IMR-90 (cell line): ENCODE results near the gene KRTAP4-8. TPM values are rescaled to one million over a fixed set of nuclear protein-coding genes. Genes with fewer than 3 reads are reported as not detected.

Experiments used
- ATAC-seq: fragments of 200-7000 bp; cut with Tn5 transposase; 2 replicates; pipeline ENCODE4 v1.9.1; 2020; ENCODE audit warnings: low read depth, mild to moderate bottlenecking, moderate library complexity
- BruUV-seq: library from RNA; stranded (reverse); fragments of 400-500 nt; replicated peaks from 2 replicates; lab custom pipeline; 2021; lab: Mats Ljungman, UMichigan
- CTCF ChIA-PET: fragments of 300-600 bp; formaldehyde crosslinking; extraction: SDS; loops from one replicate; lab custom pipeline; 2021; ENCODE audit warnings: antibody characterized with exemption; lab: Yijun Ruan, JAX
- POLR2A ChIA-PET: fragments of 300-600 bp; sonication (Branson Sonifier 250); formaldehyde crosslinking; loops from one replicate; lab custom pipeline; 2022; ENCODE audit warnings: antibody characterized with exemption; ENCODE audit not compliant: unreplicated experiment; lab: Charles Lee
- DNase-seq: peaks from one replicate; pipeline ENCODE4 v3.0.0; 2013
- H2AFZ ChIP-seq: replicated peaks from 2 replicates; pipeline ENCODE3; 2013; ENCODE audit warnings: low read length, mild to moderate bottlenecking; ENCODE audit not compliant: poor library complexity
- H2AK5ac ChIP-seq: 2 replicates; pipeline ENCODE4 v1.6.1; 2013; ENCODE audit warnings: low read depth, low read length, inconsistent platforms
- H2AK9ac ChIP-seq: replicated peaks from 2 replicates; pipeline ENCODE3; 2013; ENCODE audit warnings: mild to moderate bottlenecking, low read depth, low read length, moderate library complexity; ENCODE audit not compliant: poor library complexity
- H2BK120ac ChIP-seq: 2 replicates; pipeline ENCODE4 v1.6.1; 2013; ENCODE audit warnings: low read depth, low read length, inconsistent platforms
- H2BK15ac ChIP-seq: 3 replicates; pipeline ENCODE4 v1.6.1; 2013; ENCODE audit warnings: low read depth, low read length, inconsistent platforms
- H2BK20ac ChIP-seq: 2 replicates; pipeline ENCODE4 v1.6.1; 2013; ENCODE audit warnings: low read depth, mild to moderate bottlenecking, inconsistent platforms, low read length, moderate library complexity
- H2BK5ac ChIP-seq: 2 replicates; pipeline ENCODE4 v1.6.1; 2013; ENCODE audit warnings: mild to moderate bottlenecking, low read depth, low read length, inconsistent platforms; ENCODE audit not compliant: poor library complexity, severe bottlenecking
- H3K14ac ChIP-seq: replicated peaks from 2 replicates; pipeline ENCODE4 v1.6.1; 2013; ENCODE audit warnings: low read depth, low read length, inconsistent platforms
- H3K18ac ChIP-seq: 2 replicates; pipeline ENCODE4 v1.6.1; 2013; ENCODE audit warnings: low read depth, low read length, control low read depth
- H3K23ac ChIP-seq: 2 replicates; pipeline ENCODE4 v1.6.1; 2013; ENCODE audit warnings: low read depth, low read length, inconsistent platforms
- H3K27ac ChIP-seq: 2 replicates; pipeline ENCODE4 v1.5.1; 2013; ENCODE audit warnings: mild to moderate bottlenecking, control low read depth, low read length; ENCODE audit not compliant: insufficient read depth
- H3K27me3 ChIP-seq: 2 replicates; pipeline ENCODE4 v1.6.1; 2013; ENCODE audit warnings: low read length; ENCODE audit not compliant: control insufficient read depth, insufficient read depth
- H3K36me3 ChIP-seq: 2 replicates; pipeline ENCODE4 v1.6.1; 2013; ENCODE audit warnings: low read length, mixed read lengths; ENCODE audit not compliant: control insufficient read depth, insufficient read depth
- H3K4ac ChIP-seq: 2 replicates; pipeline ENCODE4 v1.6.1; 2013; ENCODE audit warnings: low read depth, low read length, inconsistent platforms
- H3K4me1 ChIP-seq: 2 replicates; pipeline ENCODE4 v1.6.1; 2013; ENCODE audit warnings: low read length, mixed read lengths; ENCODE audit not compliant: control insufficient read depth, insufficient read depth
- H3K4me2 ChIP-seq: 2 replicates; pipeline ENCODE4 v1.6.1; 2013; ENCODE audit warnings: low read depth, mild to moderate bottlenecking, control low read depth, low read length, moderate library complexity
- H3K4me3 ChIP-seq: 2 replicates; pipeline ENCODE4 v1.5.1; 2013; ENCODE audit warnings: low read depth, mild to moderate bottlenecking, control low read depth, low read length, moderate library complexity; ENCODE audit not compliant: insufficient read depth
- H3K56ac ChIP-seq: 2 replicates; pipeline ENCODE4 v1.6.1; 2013; ENCODE audit warnings: low read length, inconsistent platforms; ENCODE audit not compliant: insufficient read depth; ENCODE audit errors: extremely low read depth
- H3K79me1 ChIP-seq, 2 experiments: 2 replicates each; pipeline ENCODE4 v1.6.1; 2013; ENCODE audit warnings: low read length in 2 of 2, inconsistent platforms in 1 of 2, low read depth in 1 of 2
- H3K9ac ChIP-seq: 2 replicates; pipeline ENCODE4 v1.6.1; 2013; ENCODE audit warnings: low read depth, low read length, control low read depth
- H3K9me1 ChIP-seq: 2 replicates; pipeline ENCODE4 v1.6.1; 2013; ENCODE audit warnings: low read length, inconsistent platforms; ENCODE audit not compliant: insufficient read depth
- H3K9me3 ChIP-seq: 2 replicates; pipeline ENCODE4 v1.6.1; 2013; ENCODE audit warnings: low read length; ENCODE audit not compliant: control insufficient read depth, insufficient read depth
- H4K20me1 ChIP-seq: 2 replicates; pipeline ENCODE4 v1.6.1; 2013; ENCODE audit warnings: low read length, inconsistent platforms; ENCODE audit not compliant: insufficient read depth
- H4K5ac ChIP-seq: 2 replicates; pipeline ENCODE4 v1.6.1; 2013; ENCODE audit warnings: mild to moderate bottlenecking, low read depth, low read length, control low read depth
- H4K8ac ChIP-seq, 2 experiments: 2 replicates each; pipeline ENCODE4 v1.6.1; 2013; ENCODE audit warnings: low read depth in 2 of 2, low read length in 2 of 2, control low read depth in 1 of 2, inconsistent platforms in 1 of 2
- H4K91ac ChIP-seq: 2 replicates; pipeline ENCODE4 v1.6.1; 2013; ENCODE audit warnings: low read depth, low read length, inconsistent platforms; ENCODE audit not compliant: insufficient read depth
- BHLHE40 ChIP-seq: fragments of 150-350 bp; IDR thresholded peaks from 2 replicates; pipeline ENCODE4 v1.6.1; 2016; ENCODE audit warnings: mild to moderate bottlenecking, low read depth, low read length
- CEBPB ChIP-seq: IDR thresholded peaks from 2 replicates; pipeline ENCODE4 v1.6.1; 2012; ENCODE audit warnings: low read depth, low read length, improper control_type of control experiment
- CHD1 ChIP-seq: IDR thresholded peaks from 2 replicates; pipeline ENCODE4 v1.6.1; 2012; ENCODE audit warnings: low read depth, low read length, improper control_type of control experiment
- ELK1 ChIP-seq: fragments of 150-350 bp; IDR thresholded peaks from 2 replicates; pipeline ENCODE4 v1.6.1; 2016; ENCODE audit warnings: low read depth, mild to moderate bottlenecking, low read length, moderate library complexity, borderline replicate concordance
- FOS ChIP-seq: fragments of 150-350 bp; IDR thresholded peaks from 2 replicates; pipeline ENCODE4 v1.6.1; 2016; ENCODE audit warnings: low read depth, low read length
- MAFK ChIP-seq: IDR thresholded peaks from 2 replicates; pipeline ENCODE4 v1.6.1; 2012; ENCODE audit warnings: low read depth, low read length, improper control_type of control experiment
- MAZ ChIP-seq: IDR thresholded peaks from 2 replicates; pipeline ENCODE4 v1.6.1; 2012; ENCODE audit warnings: low read depth, mild to moderate bottlenecking, low read length, improper control_type of control experiment, moderate library complexity, borderline replicate concordance
- MXI1 ChIP-seq: IDR thresholded peaks from 2 replicates; pipeline ENCODE4 v1.6.1; 2012; ENCODE audit warnings: low read depth, mild to moderate bottlenecking, low read length, moderate library complexity, borderline replicate concordance
- POLR2A ChIP-seq: IDR thresholded peaks from 2 replicates; pipeline ENCODE4 v1.6.1; 2012; ENCODE audit warnings: mild to moderate bottlenecking, low read depth, low read length
- RAD21 ChIP-seq: IDR thresholded peaks from 2 replicates; pipeline ENCODE4 v1.6.1; 2012; ENCODE audit warnings: low read length, improper control_type of control experiment
- RCOR1 ChIP-seq: IDR thresholded peaks from 2 replicates; pipeline ENCODE4 v1.6.1; 2012; ENCODE audit warnings: mild to moderate bottlenecking, low read length, improper control_type of control experiment; ENCODE audit not compliant: insufficient replicate concordance
- RFX5 ChIP-seq: IDR thresholded peaks from 2 replicates; pipeline ENCODE4 v1.8.0; 2012; ENCODE audit warnings: low read depth, mild to moderate bottlenecking, low read length, moderate library complexity
- whole genome bisulfite sequencing, 2 experiments: methylation state at CpG; one replicate each; pipeline versions ENCODE4 v1.1.5 to v1.1.7; 2013; ENCODE audit warnings: missing lambda C conversion rate in 2 of 2; ENCODE audit not compliant: insufficient read length in 1 of 2; ENCODE audit errors: extremely low coverage in 2 of 2; 5-methylcytosine and 5-hydroxymethylcytosine counted together
- dilution Hi-C: fragments of 300-500 bp; cut with HindIII; formaldehyde crosslinking; loops from one replicate; pipeline ENCODE4 v1.14.3; 2018; ENCODE audit warnings: low sequenced_read_pairs; ENCODE audit not compliant: unreplicated experiment
- in situ Hi-C: fragments of 300-500 bp; cut with MboI; formaldehyde crosslinking; loops from 3 replicates; pipeline ENCODE4 v1.14.3; 2019; ENCODE audit warnings: low sequenced_read_pairs, inconsistent platforms, mixed read lengths
- intact Hi-C: fragments of 100-400 bp; cut with micrococcal nuclease; formaldehyde crosslinking; loops from 2 replicates; pipeline ENCODE4 v1.10.0; 2022
- polyA plus RNA-seq, 3 experiments: library from polyadenylated mRNA; depleted of rRNA; stranded (reverse); fragments of >200 nt; gene quantifications; 2 replicates each; pipeline ENCODE4 v1.2.3, GENCODE V29; 2012; ENCODE audit warnings: low replicate concordance in 1 of 3
- total RNA-seq: library from RNA; depleted of rRNA; stranded (reverse); fragments of >200 nt; gene quantifications from 2 replicates; pipeline ENCODE4 v1.2.3, GENCODE V29; 2012

KRTAP4-8 gene
- total and polyA plus RNA-seq, 2 of the 4 experiments (the other 2 are of a cell fraction), result not detected

GRCh38 chr17:41060052-41060604 lies 37.8 kb downstream of the KRTAP4-8 start, which contains the start of gene KRTAP2-3:
Gene KRTAP2-3, minus strand, starts transcription at chr17:41060114. Its CDS starts 64 bp downstream, at chr17:41060050.
- Histone ChIP-seq H3K18ac (peak within 1 kb of the TSS; percentile 99), H4K20me1 (no peaks in the 10 kb centered on the region), H2BK5ac (peak within 1 kb of the TSS; percentile 98), H3K14ac (peak within 1 kb of the TSS; percentile 96), H3K27me3 (no peaks in the 10 kb centered on the region), H3K79me1 (no peaks in the 10 kb centered on the region), H3K27ac (peak within 1 kb of the TSS; percentile 94), H4K5ac (peak within 1 kb of the TSS; percentile 97), H2BK120ac (peak within 1 kb of the TSS; percentile 99), H3K4me1 (peaks cover 16% of the 10 kb centered on the region), H4K8ac (peak within 1 kb of the TSS; percentile 95 to 99), H3K9me3 (no peaks in the 10 kb centered on the region), H3K23ac (peak within 1 kb of the TSS; percentile 97), H2BK20ac (peak within 1 kb of the TSS; percentile 100), H3K9me1 (peaks cover 2% of the 10 kb centered on the region; the same call in 1 of the 2 replicates), H3K4me3 (no peak within 1 kb of the TSS), H3K36me3 (no peaks in the 10 kb centered on the region), H3K9ac (peak within 1 kb of the TSS; percentile 55; the same call in 1 of the 2 replicates), H3K4ac (peak within 1 kb of the TSS; percentile 98), H2AK9ac (peak within 1 kb of the TSS; percentile 18), H3K56ac (peak within 1 kb of the TSS; percentile 86), H2AK5ac (peak within 1 kb of the TSS; percentile 93), H2BK15ac (peak within 1 kb of the TSS; percentile 53; the same call in 2 of the 3 replicates), H3K4me2 (peak within 1 kb of the TSS; percentile 72), H2AFZ (no peak within 1 kb of the TSS), H4K91ac (peak within 1 kb of the TSS; percentile 92)
- DNase-seq (peak; percentile 97), ATAC-seq (peak; percentile 44)
- ChIA-PET CTCF (interaction anchor here (1.1 to 2.1 kb wide), 2 partner anchors 21 to 262 kb away, joined by 3 to 7 read pairs; no protein-coding TSS in a partner anchor), POLR2A (interaction anchor here (3.0 kb wide), 1 partner anchor 151 kb away, joined by 12 read pairs; no protein-coding TSS in a partner anchor)
- dilution Hi-C loops (no loop called here), intact Hi-C loops (loop anchor here (2.0 to 5.0 kb wide), 5 partner anchors 151 to 587 kb away; no protein-coding TSS in a partner anchor), in situ Hi-C loops (no loop called here)
- TF ChIP-seq RFX5 (no peak), CHD1 (no peak), POLR2A (no peak), MAFK (peak; percentile 79), RCOR1 (no peak), FOS (peak; percentile 86), RAD21 (no peak), CEBPB (no peak), MAZ (no peak), MXI1 (no peak), BHLHE40 (peak; percentile 78), ELK1 (no peak)
- no TSS peak for BruUV-seq
- WGBS, 2 experiments, result 52% methylated on average over 3 of the region's 6 CpGs; no CpG with 5 or more reads in 1 of the 2 experiments
